HL-60 (cell line): ENCODE measurements around the gene TNPO3.

Experiments
- CTCF ChIP-seq: IDR thresholded peaks from one replicate; pipeline ENCODE4 v1.5.1; 2011; ENCODE audit warnings: low read length, control low read depth, inconsistent platforms; ENCODE audit not compliant: insufficient read depth
- GABPA ChIP-seq: IDR thresholded peaks from 2 replicates; pipeline ENCODE4 v1.6.1; 2012; ENCODE audit warnings: low read depth
- POLR2AphosphoS5 ChIP-seq: IDR thresholded peaks from 2 replicates; pipeline ENCODE4 v1.6.1; 2012; ENCODE audit warnings: low read depth

GRCh38 chr7:128914566-128915151 is 140.3 kb downstream of the TNPO3 start:
- TF ChIP-seq CTCF (no peak), POLR2AphosphoS5 (no peak), GABPA (no peak)
